Measurements from ENCODE around the gene NCS1.

Gene NCS1

DNA sequence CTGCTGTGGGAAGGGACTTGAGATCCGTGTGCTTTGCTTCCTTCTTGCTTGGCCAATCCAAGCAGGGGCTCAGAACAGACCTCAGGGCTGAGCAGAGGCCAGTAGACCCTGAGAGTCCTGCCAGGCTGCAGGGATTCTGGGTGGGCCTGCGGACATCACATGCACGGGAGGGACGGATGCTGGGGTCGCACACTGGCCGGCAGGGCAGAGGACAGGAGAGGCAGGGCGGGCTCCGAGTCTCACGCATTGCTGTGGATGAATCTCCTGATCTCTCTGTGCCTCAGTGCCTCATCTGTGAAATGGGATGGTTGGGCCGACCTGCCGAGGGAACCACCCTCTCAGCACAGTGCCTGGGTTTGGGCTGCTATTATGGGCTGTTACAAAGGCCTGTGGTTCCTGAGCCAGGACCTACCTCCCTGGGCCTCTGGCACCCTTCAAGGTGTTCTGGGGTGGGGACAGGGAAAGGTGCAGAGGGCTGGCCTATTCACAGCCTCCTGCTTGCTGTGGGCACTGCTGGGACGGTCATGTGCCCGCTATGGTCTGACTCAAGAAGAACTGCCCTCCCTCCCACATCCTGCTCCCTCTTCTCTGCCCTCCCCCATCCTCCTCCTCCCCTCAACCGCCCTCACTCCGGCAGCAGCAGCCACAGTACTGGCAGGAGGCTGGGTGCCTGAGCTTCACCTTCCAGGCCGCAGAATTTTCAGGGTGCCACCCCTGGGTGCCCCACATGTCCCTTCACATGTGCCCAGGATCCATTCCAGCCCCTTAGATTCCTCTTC lies 43.3 kb downstream of the NCS1 start:
- DNase-seq, result no peak

DNA sequence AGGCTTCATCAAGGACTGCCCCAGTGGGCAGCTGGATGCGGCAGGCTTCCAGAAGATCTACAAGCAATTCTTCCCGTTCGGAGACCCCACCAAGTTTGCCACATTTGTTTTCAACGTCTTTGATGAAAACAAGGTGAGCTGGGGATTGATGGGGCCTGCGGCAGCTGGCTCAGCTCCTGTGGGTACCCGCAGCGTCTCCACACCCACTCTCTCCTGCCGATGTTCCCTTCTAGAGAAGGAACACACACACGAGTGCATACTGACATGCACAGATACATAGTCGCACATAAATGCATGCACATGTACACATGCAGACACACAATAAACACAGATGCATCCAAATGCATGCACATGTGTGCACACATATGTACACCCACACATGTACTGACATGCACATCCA lies 45.6 kb downstream of the NCS1 start:
- no peak for DNase-seq

DNA sequence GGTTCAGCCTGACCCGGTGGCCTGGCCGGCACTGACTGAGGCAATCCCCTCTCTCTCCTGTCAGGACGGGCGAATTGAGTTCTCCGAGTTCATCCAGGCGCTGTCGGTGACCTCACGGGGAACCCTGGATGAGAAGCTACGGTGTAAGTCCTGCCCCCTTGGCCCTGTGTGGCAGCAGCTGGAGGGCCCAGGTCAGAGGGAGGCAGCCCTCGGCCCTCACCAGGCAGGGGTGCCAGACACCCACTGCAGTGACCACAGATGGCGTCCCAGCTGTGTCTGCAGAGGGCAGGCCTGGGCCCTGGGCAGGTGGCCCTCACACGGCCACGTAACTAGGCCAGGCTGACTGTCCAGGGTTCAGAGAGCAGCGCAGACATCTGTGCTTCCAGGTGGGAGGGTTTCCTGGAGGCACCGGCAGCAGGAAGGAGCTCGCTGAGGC lies 47.5 kb downstream of the NCS1 start:
- no peak for DNase-seq

DNA sequence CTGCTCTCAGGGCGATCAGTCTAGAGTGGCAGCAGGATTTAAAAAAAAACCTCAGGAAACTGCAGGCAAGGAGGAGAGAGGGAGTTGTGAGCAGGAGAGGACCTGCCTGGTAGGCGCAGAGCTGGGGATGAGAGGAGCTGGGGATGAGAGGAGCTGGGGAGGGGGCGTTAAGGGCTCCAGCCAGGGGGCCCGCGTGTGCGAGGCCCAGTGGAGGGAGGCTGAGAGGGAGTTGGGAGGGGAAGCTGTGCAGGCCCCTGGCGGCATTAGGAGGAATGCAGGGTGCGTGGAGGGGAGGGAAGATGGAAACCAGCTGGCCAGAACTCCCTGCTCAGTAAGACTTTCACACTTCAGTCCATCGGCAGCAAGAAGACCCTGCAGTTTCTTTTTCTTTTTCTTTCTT lies 48.1 kb downstream of the NCS1 start:
- no peak for DNase-seq

DNA sequence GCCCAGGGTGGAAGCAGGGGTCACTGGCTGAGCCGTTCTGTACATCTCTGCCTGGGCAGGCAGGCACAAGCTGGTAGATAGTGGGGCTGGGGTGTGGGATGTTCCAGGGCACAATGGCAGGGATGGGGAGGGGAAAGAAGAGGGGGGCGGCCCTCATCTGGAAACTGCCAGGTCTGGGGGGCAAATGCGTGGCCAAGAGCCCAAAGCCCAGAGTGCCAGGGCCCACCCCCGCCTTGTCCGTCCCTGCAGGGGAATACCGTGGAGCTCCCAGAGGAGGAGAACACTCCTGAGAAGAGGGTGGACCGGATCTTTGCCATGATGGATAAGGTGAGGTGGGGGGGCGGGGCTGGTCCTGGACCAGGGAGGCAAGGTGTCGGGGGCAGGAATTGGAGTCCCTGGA lies 50.6 kb downstream of the NCS1 start:
- DNase-seq, result no peak

DNA sequence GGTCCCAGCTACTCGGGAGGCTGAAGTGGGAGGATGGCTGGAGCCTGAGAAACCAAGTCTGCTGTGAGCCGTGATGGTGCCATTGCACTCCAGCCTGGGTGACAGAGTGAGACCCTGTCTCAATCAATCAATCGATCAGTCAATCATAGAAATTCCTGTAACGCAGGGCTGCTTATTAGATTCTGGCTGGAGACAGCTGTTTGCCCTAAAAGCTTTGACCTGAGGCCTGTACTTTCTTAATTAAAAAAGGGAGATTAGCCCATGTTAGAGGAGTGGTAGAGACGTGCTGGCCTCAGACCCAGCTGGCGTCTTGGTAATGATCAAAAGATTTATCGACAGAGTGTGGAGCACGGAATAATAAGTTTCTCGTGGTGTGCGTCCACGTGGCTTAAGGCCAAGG lies 52.9 kb downstream of the NCS1 start:
- DNase-seq, result no peak

DNA sequence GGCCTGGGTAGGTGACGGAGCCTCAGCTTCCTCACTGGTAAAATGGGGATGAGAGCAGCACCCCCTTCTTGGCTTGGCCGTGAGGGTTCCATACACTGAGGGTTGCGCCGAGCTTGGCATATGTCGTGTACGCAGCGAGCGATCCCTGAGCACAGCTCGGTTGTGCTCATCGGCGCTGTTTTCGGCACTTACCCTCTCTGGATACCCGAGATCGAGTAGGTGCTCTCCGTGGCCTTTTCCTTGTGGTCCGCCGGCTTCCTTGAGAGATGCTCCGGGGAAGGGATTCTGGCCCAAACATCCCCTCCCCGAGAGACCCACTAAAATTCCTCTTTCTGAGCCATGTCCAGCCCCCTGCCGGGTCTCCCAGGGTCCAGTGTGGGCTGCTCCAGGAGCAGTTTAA lies 53.4 kb downstream of the NCS1 start:
- DNase-seq, result no peak

DNA sequence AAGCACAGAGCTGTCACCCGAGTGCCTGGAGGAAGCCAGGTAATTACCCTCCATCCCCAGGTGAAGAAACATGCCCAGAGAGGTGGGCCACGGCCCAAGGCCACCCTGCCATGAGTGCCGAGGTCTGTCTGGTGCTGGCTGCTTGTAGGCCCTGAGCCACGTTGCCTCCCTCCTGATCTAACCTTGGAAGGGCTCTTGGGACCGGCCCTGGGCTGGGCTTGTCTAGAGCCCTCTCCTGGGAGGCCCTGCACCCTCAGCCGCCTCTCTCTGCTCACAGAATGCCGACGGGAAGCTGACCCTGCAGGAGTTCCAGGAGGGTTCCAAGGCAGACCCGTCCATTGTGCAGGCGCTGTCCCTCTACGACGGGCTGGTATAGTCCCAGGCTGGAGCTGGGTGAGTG lies 53.9 kb downstream of the NCS1 start:
- DNase-seq, result no peak

DNA sequence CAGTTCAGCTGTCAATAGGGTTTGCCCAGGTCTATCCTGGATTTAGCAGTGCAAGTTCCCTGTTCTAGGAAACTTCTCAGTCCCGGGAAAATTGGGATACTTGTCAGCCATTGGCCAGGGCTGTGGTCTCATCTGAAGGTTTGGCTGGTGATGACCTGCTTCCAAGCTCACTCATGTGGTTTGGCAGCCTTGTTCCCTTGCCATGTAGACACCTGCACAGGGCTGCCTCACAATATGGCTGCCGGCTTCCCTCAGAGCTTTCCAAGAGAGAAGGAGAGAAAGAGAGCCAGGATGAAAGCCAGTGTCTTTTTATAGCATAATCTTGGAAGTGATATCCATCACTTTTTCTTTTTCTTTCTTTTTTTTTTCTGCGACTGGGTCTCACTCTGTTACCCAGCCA lies 55.6 kb downstream of the NCS1 start:
- DNase-seq, result no peak

DNA sequence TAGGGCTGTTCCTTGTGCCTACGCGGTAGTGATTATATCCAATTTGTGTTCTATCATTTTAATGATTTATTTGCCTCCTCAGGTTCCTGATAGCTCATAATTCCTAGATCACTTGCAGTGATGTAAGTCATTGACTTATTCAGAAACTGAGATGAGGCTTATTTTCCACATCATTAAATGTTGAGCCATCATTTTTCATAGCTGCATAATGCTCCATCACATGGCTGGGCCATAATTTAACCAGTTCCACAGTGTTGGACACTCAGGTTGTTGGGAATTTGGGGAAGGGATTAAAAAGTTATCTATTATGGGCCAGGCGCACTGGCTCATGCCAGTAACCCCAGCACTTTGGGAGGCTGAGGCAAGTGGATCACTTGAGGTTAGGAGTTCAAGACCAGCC lies 57.6 kb downstream of the NCS1 start:
- no peak for DNase-seq

DNA sequence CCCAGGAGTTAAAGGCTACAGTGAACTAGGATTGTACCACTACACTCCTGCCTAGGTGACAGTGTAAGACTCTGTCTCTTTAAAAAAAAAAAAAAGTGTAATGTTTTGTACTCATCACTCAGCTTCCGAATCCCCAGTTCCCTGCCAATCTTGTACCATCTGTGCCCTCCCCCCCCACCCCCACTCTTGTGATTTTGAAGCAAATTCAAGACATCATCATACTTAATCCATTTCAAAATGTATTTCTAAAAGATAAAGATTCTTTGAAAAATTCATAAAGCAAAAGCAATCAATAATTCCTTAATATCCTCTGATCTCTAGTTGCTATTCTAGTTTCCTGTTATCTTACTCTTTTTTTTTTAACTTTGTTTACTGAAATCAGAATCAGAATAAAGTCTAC lies 58.4 kb downstream of the NCS1 start:
- DNase-seq, result no peak

DNA sequence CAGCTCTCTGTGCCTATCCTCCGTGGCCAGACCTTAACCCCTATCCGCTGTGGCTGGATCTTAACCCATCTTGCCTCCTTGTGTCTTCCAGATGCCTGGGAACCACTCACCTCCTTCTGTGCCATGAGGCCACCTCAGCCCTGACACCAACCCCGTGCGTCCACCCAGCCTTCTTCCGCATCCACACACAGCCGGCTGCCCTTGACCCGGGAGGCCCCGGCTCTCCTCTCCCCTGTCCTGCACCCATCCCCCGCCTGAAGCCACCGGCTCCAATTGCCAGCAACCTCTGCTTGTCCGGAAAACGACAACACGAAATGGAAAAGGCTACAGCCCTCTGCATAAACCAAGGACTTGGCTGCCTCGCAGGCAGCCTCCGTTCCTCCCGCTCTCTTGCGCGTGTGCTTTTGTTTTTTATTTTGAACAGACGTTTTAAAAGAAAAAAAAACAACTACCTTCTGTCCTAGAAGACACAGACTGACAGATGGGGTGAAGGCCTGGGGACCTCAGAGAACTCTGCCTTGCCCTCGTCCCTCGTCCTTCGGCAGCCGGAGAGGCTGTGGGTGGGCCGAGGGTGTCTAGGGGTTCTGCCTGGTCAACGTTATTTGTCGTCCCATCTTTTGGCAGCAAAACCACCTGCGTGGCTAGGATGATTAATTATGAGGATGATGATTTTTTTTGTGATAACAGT lies 60.8 kb downstream of the NCS1 start:
- no peak for DNase-seq

DNA sequence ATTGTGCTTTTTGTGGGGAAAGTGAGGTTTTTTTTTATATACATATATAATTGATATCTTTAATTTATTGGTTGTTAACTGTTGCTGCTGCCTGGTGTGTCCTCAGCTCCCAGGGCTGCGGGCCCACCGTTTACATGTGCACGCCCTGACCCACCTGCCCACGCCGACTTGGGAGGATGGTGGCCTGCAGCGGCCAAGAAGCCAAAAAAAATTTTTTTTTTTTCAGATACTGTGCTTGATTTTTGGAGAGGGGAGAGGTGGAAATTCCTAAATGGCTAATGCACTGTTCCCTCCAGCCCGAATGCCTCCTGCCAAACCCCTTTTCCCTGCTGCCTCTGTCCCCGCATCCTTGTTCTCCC lies 61.4 kb downstream of the NCS1 start:
- no peak for DNase-seq

DNA sequence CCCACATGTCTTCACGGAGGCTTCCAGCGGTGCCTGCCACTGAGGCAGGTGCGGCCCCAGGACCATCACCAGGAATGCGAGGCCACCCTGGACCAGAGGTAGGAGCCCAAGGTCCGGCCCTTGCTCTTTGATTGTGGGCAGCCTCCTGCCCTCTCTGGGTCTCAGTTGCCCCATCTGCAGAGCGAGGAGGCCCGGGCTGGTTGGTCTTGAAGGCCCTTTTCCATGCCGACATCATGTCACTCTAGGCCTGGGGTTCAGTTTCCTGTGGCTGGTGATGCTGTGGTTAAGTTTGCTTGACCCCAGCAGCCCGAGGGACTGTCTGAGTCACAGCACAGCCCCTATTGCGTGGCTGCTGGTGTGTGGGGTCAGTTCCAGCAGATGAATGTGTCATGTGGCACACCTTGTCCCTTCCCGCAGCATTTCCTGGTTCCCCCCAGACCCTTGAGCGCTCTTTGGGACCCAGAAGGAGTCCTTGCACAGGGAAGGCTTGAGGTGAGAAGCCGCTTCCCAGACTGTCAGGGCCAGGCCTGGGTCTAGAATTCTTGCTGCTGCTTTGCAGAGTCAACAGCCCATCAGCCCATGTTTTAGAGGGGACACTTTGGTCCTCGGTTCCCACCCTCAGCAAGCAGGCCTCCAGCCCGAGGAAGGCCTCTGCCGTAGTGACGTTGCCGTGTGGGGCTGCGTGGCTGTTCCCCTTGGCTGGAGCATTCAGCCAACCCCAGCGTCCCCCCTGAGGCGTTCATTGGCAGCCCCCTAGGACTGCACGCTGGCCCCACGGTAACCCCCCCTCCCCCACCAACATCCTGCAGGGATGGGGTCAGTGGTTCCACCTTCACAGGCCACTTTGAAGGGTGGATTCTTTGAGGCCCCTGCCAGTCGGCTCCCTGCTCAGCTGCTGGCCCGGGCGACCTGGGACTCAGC lies 62.4 kb downstream of the NCS1 start:
- DNase-seq, result no peak

DNA sequence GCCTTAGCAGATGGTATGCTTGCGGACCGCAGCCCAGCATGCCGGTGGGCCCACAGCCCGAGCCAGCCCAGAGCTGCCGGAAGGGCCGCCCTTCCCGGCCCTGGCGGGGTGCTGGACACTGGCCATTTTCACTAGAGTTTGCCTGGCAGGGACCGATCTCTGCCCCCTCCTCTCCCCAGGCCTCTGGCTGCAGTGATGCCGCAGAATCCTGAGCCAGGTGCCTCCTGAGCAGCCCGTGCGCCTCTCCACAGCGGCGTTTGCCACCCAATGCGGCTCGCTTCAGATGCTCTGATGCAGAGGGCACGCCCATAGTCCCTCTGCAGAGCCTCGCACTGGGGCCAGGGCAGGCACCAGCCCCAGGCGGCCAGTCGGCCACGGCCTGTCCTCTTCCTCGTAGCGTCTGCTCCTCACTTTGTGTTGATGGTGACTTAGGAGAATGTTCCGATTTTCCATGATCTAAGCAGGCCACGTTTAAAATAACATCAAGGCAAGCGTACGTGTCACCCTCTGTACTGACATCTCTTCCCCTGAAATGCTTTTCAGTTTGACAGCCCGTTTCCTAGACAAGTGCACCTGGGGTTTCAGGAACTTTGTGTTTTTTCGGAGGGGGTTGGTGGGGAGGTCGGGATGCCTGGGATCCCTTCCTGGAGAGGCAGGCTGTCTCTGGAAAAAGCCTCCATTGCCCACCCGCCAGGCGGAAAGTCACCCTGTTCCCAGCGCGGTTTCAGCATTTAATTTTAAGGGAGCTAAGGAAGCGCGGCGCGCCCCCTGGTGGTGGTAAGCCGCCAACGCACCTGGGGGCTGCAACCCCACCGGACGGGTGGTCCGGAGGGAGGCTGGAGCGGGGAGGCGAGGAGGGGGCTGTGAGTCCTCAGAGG lies 63.6 kb downstream of the NCS1 start:
- peak; percentile 39 to 60 (median 54) for DNase-seq

DNA sequence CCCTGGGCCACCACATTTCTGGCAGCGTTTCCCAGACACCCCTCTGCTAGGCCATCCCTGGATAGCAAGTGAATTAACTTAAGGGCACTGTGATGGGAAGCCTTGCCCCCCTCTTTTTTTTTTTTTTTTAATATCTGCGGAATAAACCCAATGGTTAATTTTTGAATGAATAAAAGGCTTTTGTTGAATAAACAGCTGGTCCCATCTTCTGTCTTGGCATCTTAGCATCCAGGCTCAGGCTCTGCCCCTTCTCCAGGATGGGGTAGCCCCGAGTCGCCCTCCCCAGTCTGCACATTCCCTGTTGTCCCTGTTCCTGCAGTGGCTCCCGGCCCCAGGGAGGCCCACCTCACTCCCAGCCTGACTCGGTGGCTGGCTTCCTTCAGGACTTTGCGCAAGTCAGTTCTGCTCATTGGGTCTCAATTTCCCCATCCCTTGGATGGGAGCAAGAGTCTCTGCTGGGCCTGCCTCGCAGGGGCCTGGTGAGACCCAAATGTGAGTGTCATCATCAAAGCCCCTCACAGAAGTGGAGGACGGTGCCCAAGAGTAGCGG lies 64.3 kb downstream of the NCS1 start:
- no peak for DNase-seq

DNA sequence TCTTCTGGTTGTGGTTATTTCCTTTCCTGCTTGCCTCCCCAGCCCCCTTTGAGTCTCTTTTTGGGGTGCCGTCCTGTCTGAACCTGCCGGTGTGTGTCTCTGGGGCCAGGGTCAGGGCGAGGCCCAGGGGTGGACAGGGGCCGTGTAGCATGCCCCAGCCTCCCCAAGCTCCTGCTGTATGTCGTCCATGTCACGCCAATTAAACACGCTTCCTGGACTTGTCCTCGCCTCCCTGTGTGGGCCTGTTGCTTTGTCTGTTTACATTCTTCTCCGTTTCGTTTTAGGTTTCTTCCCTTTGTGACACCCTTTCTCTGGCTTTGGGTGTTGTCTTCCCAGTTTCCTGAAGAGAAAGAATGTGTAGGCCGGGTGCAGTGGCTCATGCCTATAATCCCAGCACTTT lies 64.9 kb downstream of the NCS1 start:
- no peak for DNase-seq

DNA sequence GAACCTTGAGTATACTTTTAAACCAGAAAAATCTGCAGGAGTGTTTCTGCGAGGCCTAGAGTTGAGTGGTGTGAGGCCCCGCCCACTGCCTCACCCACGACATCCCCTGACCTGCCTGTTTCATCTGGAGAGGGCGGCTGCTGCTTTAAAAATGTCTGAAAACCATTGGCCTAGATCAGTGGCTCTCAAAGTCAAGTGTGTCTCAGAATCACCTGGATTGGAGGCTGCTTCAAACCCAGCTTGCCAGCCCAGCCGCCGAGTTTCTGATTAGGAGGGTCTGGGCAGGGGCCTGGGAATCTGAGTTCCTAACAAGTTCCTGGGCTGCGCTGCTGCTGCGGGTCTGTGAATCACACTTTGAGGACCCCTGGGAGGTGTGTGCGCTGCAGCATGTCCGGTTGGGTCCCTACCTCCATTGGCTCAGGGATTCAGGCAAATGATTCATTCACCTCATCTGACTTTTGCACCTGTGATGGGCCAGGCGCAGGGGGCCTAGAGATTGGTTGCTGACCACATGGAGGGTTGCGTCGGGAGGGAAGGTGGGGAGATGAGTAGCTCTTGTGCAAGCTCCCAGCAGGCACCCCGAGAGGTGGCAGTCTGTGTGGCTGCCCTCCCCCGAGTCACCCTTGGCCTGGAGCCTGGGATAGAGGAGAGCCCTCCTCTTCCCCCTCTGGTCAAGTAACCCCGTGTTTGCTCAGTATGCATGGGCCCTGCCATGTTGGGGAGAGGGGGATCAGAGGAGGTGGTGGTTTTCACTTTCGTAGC lies 65.7 kb downstream of the NCS1 start:
- no peak for DNase-seq

DNA sequence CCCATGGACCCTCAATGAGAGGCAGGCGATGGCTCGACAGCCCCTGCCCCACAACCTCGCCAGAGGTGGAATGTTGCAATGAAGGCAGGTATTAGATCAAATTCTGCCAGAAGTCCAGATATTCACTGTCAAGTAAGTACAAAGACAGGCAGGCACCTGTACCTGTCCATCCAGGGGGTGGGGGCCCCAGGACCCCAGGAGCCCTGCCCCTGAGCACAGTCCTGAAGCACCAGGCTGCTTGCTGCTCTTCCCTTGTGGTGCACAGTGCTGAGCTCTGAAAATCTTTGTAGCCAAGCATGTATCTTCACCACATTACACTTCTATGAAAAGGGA lies 67.1 kb downstream of the NCS1 start:
- DNase-seq, result no peak

DNA sequence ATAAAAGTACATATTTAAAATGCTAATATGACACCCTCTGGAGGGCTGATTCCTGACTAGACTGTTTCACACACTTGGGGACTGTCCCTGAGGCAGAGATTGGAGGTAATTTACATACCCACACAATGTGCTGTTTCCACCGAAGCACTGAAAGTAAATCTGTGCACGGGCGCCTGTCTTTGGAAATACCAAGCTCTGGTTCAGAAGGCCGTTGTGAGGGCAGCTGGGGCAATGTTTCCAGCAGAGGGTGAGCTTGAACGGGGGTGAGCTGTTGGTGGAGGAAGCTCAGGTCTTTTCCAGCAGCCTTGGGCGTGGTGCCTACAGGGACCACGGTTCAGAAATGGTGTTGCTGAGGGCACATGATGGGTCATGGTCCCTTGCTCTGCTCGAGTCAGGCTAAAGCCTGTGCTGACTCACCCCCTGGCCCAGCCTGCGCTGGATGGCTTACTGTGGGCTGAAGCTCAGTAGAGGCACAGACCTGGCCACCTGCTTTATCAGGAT lies 67.6 kb downstream of the NCS1 start:
- peak in 1 of 5 donors; percentile 42 for DNase-seq
